Activated CD4-positive, alpha-beta T cell treated with anti-CD3 and anti-CD28 coated beads, Interleukin-2, Interleukin-6, amounts not matched to agents 100 ng/mL and 50 ng/mL, durations not matched to agents 16 hours and 8 hours (primary cell): ENCODE measurements around the gene USP12.
A peak's percentile ranks its signal among the peaks of the same experiment; 100 is the strongest.

Source experiments
- DNase-seq: peaks from one replicate; pipeline ENCODE4 v3.0.0-alpha.2; 2020

USP12 gene

GRCh38 chr13:27182844-27183497 is 11.4 kb upstream of the USP12 start:
- no peak for DNase-seq

DNA sequence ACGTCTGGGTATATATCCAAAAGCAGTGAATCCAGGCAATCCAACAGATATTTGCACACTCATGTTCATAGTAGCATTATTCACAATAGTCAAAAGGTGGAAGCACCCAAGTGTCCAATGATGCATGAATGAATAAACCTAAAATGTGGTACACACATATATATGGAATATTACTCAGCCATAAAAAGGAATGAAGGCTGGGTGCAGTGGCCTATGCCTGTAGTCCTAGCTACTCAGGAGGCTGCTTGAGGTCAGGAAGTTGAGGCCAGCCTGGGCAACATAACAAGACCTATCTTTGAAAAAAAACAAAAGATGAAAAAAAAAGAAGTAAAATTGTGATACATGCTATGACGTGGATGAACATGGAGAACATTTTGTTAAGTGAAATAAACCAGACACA is 10.4 kb upstream of the USP12 start:
- no peak for DNase-seq

DNA sequence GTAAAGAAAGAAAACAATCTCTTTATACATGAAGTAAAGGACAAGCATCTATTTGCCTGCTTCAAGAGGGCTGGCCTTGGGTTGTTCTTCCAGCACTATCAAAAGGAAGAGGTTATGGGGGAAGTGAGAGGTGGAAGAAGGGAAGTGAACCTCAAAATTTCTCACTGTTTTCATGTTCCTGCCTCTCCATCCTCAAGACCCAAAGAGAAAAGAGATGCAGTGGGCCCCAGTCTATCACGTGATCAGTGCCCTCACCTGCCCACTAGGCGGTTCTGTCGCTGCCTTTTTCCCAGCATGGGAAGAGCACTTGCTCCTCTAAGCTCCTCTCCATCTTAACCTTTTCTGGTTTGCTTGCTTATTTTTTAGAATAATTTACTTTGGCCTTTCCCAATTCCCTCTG is 6.2 kb upstream of the USP12 start:
- DNase-seq: no peak

DNA sequence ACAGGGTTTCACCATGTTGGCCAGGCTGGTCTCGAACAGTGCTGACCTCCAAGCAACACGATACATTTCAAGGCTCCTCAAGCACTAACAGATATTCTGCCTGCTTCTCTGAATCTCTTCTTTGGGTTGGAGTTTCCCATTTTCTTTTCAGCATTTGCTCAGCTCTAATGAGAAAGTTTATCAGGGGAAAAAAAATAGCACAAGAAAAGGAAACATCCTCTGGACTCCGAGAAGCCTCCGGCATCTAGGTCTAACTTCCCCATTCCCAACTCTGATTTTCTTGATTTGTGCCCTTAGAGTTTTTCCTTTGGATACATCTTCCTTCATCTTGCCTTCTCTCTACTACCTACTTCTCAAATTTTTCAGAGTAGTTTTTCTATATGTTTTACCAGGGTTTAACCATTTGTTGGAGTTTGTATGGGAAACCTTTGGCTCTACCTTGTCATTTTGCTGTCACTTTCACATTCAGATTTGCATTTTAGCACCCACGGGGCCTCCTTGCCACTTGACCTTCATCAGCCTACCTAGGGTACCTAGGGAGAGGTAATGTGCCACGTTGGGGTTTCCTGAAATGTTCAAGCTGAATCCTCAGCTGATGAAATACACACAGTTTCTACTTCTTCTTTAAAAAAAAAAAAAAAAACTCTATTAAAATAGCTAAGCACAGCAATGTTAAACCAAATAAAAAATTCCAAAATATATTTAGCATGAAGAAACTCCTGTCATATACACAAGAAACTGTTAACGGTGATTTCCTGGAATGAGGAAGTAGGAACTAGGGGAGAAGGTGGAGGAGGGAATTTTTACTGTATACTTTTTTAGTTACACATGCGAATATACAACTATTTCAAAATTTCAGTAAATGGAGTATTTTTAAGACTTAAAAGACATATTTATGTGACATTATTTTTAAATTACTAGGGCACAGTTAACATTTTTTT is 5.1 kb upstream of the USP12 start:
- DNase-seq: no peak

- DNase-seq: no peak
Measured at GRCh38 chr13:27174766-27175455, 3.3 kb upstream of the USP12 start.

GRCh38 chr13:27172495-27172842 is 858 bp upstream of the USP12 start:
- DNase-seq: peak; percentile 39

DNA sequence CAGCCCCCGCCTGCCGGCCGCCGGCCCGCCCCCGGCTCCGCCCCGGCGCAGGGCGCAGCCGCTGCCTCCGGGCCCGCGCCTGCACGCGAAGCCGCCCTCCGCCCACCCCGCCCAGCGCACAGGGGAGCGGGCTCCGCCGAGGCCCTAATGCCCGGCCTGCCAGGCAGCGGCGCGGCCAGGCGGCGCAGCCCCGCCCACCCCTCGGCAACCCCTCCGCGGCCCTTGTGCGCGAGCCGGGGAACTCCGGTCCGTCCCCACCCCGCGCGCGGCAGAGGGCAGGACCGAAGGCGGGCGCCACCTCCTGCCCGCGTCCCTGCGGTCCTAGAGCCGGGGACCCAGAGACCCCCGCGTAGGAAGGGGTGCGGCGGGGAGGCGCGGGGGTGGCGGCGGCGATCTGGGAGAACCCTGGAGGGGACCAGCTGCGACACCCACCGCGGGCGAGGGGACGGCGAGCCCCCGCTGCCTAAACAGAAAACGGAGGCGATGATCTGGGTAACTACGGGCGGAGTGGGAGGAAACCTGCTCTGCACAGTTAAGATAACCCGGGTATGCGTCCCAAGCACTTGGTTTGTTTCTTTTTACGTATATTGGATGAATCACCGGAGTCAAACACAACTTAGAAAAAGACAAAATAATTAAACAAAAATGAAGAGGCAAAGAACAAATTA is 350 bp upstream of the USP12 start:
- peak; percentile 96 for DNase-seq

DNA sequence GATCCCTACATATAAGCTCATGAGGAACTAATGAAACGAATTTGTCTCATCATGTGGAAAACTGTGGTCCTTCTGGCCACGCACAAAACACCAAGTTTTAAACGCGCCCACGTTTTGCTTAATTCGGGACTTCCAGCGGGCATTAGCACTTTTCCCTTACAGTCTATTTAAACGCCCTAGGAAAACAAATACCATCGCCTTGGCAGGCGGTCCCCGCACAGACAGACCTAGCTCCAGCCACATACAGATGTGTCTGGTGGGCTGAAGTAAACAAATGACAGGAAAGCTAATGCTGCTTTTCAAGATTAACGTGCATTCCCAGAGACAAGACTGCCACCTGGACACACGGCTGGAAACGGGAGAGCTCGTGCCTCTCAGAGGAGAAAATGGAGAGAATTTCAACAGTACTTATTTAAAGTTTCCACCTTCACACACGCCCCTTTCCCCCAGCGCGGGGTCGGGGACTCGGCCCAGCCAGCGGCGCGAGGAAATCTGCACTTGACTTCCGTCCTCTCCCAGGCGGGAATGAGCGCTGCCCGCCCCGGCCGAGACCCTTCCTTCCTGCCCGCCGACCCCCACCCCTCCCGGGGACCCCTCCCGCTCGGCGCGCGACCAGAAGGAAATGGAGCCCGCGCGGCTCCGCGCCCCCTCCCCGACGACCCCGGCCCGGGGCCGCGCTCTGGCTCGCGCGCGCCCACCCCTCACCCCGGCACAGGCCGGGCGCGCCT is 931 bp downstream of the USP12 start:
- peak; percentile 41 for DNase-seq

GRCh38 chr13:27170221-27170515 is 1.4 kb downstream of the USP12 start:
- peak; percentile 48 for DNase-seq

- no peak for DNase-seq
Measured at GRCh38 chr13:27168906-27169657, 2.5 kb downstream of the USP12 start.

GRCh38 chr13:27168086-27168485 is 3.5 kb downstream of the USP12 start:
- no peak for DNase-seq

DNA sequence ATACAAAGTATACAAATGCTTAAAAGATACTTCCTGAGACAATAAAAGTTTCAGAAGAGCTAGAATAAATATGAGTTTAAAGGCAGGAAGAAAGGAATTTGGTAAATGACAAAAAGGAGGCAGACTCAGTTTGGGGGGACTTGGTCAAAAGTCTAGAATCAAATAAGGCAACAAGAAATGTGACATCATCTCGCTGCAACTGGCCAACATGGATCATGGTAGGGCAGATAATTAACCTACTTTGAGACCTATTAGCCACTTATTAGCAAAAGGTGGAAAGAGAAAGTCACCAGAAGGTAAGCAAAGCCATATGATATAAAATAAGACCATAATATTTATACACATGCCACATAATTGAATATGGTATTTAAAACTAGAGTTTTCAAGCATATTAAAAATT is 5.3 kb downstream of the USP12 start:
- DNase-seq: no peak

GRCh38 chr13:27161980-27162379 is 9.6 kb downstream of the USP12 start:
- DNase-seq: no peak

DNA sequence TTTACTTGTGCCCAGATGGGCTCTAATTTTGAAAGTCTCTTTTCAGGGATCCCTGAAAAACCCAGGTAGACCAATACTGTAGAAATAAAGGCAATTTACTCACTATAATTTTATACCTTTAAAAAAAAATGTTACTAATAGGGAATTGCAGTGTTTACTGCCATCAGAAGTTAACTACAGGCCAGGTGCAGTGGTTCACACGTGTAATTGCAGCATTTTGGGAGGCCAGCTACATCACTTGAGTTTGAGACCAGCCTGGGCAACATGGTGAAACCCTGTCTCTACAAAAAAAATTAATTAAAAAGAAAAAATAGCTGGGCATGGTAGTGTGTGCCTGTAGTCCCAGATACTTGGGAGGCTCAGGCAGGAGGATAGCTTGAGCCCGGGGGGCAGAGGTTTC is 10.2 kb downstream of the USP12 start:
- DNase-seq: no peak

GRCh38 chr13:27160657-27161295 is 10.8 kb downstream of the USP12 start:
- no peak for DNase-seq

- no peak for DNase-seq
Measured at GRCh38 chr13:27159806-27160563, 11.6 kb downstream of the USP12 start.

DNA sequence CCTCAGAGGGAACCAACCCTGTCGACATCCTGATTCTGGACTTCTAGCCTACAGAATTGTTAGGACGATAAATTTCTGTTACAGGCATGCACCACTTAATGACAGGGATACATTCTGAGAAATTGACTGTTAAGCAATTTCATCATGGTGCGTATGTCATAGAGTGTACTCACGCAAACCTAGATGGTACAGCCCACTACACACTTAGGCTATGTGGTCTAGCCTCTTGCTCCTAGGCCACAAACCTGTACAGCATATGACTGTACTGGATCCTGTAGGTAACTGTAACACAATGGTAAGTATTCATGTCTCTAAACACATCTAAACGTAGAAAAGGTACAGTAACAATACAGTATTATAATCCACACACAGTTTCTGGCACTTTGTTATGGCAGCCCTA is 13.3 kb downstream of the USP12 start:
- no peak for DNase-seq

DNA sequence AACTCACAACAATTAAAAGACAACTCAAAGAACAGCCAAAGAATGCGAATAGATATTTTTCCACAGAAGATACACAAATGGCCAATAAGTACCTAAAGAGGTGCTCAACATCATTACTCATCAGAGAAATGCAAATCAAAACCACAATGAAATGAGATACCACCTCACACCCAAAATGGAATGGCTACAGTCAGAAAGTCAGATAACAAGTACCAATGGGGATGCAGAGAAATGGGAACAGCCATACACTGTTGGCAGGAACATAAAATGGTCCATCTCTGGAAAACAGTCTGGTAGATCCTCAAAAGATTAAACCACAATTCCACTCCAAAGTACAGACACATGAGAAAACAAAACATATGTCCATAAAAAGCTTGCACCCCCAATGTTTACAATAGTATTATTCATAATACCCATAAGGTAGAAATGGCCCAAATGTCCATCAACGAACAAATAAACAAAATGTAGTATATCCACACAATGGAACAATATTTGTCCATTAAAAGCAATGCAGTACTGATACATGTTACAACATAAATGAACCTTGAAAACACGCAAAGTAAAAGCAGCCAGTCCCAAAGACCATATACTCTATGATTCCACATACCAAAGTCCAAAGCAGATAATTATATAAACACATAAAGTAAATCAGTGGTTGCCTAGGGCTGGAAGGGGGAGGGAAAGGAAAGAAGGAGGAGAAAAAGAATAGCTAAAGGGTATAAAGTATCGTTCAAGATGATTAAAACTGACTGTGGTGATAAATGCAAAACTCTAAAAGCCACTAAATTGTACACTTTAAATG is 19.6 kb downstream of the USP12 start:
- peak; percentile 41 for DNase-seq

DNA sequence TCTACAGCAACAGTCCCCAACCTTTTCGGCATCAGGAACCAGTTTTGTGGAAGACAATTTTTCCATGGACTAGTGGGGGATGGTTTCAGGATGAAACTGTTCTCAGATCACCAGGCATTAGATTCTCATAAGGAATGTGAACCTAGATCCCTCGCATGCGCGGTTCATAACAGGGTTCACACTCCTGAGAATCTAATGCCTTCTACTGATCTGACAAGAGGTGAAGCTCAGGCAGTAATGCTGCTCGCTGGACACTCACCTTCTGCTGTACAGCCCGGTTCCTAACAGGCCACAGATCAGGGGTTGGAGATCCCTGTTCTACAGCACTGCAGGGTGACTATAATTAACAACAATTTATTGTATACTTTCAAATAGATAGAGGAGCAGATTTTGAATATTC is 21.9 kb downstream of the USP12 start:
- DNase-seq: no peak

GRCh38 chr13:27148900-27149299 is 22.7 kb downstream of the USP12 start:
- no peak for DNase-seq
